Effector memory CD4-positive, alpha-beta T cell (primary cell): ENCODE results near the gene GDI2.
A peak's percentile ranks its signal among the peaks of the same experiment; 100 is the strongest.
"Not testable (repeated sequence)": the region's sequence is repeated elsewhere in the genome, so short reads cannot be mapped to it uniquely, and the experiment has no call there.

Experiments
- DNase-seq, 3 donors: peaks; one replicate each; pipeline ENCODE4 v3.0.0-alpha.2; 2020
- H3K27ac ChIP-seq: 2 replicates; pipeline ENCODE4 v1.7.0; 2013; ENCODE audit warnings: mild to moderate bottlenecking, low read length, moderate library complexity; ENCODE audit not compliant: insufficient read depth, poor library complexity, severe bottlenecking
- H3K27me3 ChIP-seq: replicated peaks from 2 replicates; pipeline ENCODE4 v1.7.0; 2013; ENCODE audit warnings: mild to moderate bottlenecking, low read length; ENCODE audit not compliant: insufficient read depth, control insufficient read depth, poor library complexity, severe bottlenecking
- H3K36me3 ChIP-seq: 2 replicates; pipeline ENCODE4 v1.7.0; 2013; ENCODE audit warnings: mild to moderate bottlenecking, low read length, moderate library complexity; ENCODE audit not compliant: control insufficient read depth, insufficient read depth
- H3K4me1 ChIP-seq: 2 replicates; pipeline ENCODE4 v1.7.0; 2013; ENCODE audit warnings: low read length, mild to moderate bottlenecking; ENCODE audit not compliant: control insufficient read depth, insufficient read depth, poor library complexity, severe bottlenecking
- H3K4me3 ChIP-seq: 2 replicates; pipeline ENCODE4 v1.7.0; 2013; ENCODE audit warnings: low read length, low read depth, mild to moderate bottlenecking; ENCODE audit not compliant: insufficient read depth, poor library complexity, severe bottlenecking
- H3K9me3 ChIP-seq: 2 replicates; pipeline ENCODE4 v1.7.0; 2013; ENCODE audit warnings: mild to moderate bottlenecking, low read length, moderate library complexity; ENCODE audit not compliant: control insufficient read depth

The GDI2 gene

GRCh38 chr10:5812283-5813090 lies 747 bp downstream of the GDI2 start:
- DNase-seq = peak; percentile 4 to 20 (median 9)
- no peaks in the 10 kb centered on the region for H3K9me3 ChIP-seq
- no peaks in the 10 kb centered on the region for H3K36me3 ChIP-seq
- no peaks in the 10 kb centered on the region for H3K27me3 ChIP-seq
- peaks cover 27% of the 10 kb centered on the region for H3K4me1 ChIP-seq
- peak overlapping the region; percentile 97 for H3K27ac ChIP-seq
- peak overlapping the region; percentile 99 for H3K4me3 ChIP-seq

GRCh38 chr10:5811387-5811821 lies 1.8 kb downstream of the GDI2 start:
- H3K27ac ChIP-seq = peak overlapping the region; percentile 27
- peaks cover 30% of the 10 kb centered on the region for H3K4me1 ChIP-seq
- H3K9me3 ChIP-seq = no peaks in the 10 kb centered on the region
- H3K4me3 ChIP-seq = peak overlapping the region; percentile 19
- no peak for DNase-seq
- H3K36me3 ChIP-seq = no peaks in the 10 kb centered on the region
- no peaks in the 10 kb centered on the region for H3K27me3 ChIP-seq

- Histone ChIP-seq H3K27ac (no peak overlapping the region), H3K36me3 (peaks cover 9% of the 10 kb centered on the region), H3K27me3 (no peaks in the 10 kb centered on the region), H3K9me3 (no peaks in the 10 kb centered on the region), H3K4me1 (peaks cover 30% of the 10 kb centered on the region), H3K4me3 (peak overlapping the region; percentile 19)
- DNase-seq = no peak
These were observed 3.0 kb downstream of the GDI2 start for GRCh38 chr10:5810225-5810624.

- peak overlapping the region; percentile 35 for H3K27ac ChIP-seq
- peak overlapping the region; percentile 19 for H3K4me3 ChIP-seq
- H3K9me3 ChIP-seq = no peaks in the 10 kb centered on the region
- peaks cover 11% of the 10 kb centered on the region for H3K36me3 ChIP-seq
- H3K4me1 ChIP-seq = peaks cover 24% of the 10 kb centered on the region
- H3K27me3 ChIP-seq = no peaks in the 10 kb centered on the region
- no peak for DNase-seq
These were observed 3.6 kb downstream of the GDI2 start for GRCh38 chr10:5809527-5810154.

GRCh38 chr10:5808783-5809392 lies 4.3 kb downstream of the GDI2 start:
- DNase-seq, H3K4me3 ChIP-seq, H3K27me3 ChIP-seq, H3K9me3 ChIP-seq: not testable (repeated sequence)
- peaks cover 11% of the 10 kb centered on the region for H3K36me3 ChIP-seq
- peaks cover 22% of the 10 kb centered on the region for H3K4me1 ChIP-seq
- peak overlapping the region; percentile 35 for H3K27ac ChIP-seq

- H3K4me1 ChIP-seq = peaks cover 22% of the 10 kb centered on the region
- H3K27me3 ChIP-seq = no peaks in the 10 kb centered on the region
- H3K4me3 ChIP-seq = no peak overlapping the region
- H3K9me3 ChIP-seq = no peaks in the 10 kb centered on the region
- peak overlapping the region; percentile 13 for H3K27ac ChIP-seq
- H3K36me3 ChIP-seq = peaks cover 11% of the 10 kb centered on the region
- DNase-seq = no peak
These were observed 6.5 kb downstream of the GDI2 start for GRCh38 chr10:5806745-5807144.

GRCh38 chr10:5805711-5806110 lies 7.5 kb downstream of the GDI2 start:
- Histone ChIP-seq H3K4me1 (peaks cover 21% of the 10 kb centered on the region), H3K36me3 (peaks cover 11% of the 10 kb centered on the region), H3K9me3 (no peaks in the 10 kb centered on the region), H3K27me3 (no peaks in the 10 kb centered on the region), H3K27ac (no peak overlapping the region), H3K4me3 (no peak overlapping the region)
- no peak for DNase-seq

- peaks cover 15% of the 10 kb centered on the region for H3K36me3 ChIP-seq
- no peak overlapping the region for H3K27ac ChIP-seq
- no peak overlapping the region for H3K4me3 ChIP-seq
- H3K27me3 ChIP-seq = no peaks in the 10 kb centered on the region
- no peak for DNase-seq
- H3K4me1 ChIP-seq = peaks cover 16% of the 10 kb centered on the region
- no peaks in the 10 kb centered on the region for H3K9me3 ChIP-seq
These were observed 8.0 kb downstream of the GDI2 start for GRCh38 chr10:5805260-5805659.

GRCh38 chr10:5804386-5804785 lies 8.8 kb downstream of the GDI2 start:
- Histone ChIP-seq H3K27me3 (no peaks in the 10 kb centered on the region), H3K36me3 (peaks cover 23% of the 10 kb centered on the region), H3K27ac (no peak overlapping the region), H3K9me3 (no peaks in the 10 kb centered on the region), H3K4me3 (no peak overlapping the region), H3K4me1 (peaks cover 15% of the 10 kb centered on the region)
- no peak for DNase-seq

- Histone ChIP-seq H3K27ac (no peak overlapping the region), H3K27me3 (no peaks in the 10 kb centered on the region), H3K4me3 (no peak overlapping the region), H3K4me1 (peaks cover 3% of the 10 kb centered on the region), H3K36me3 (peaks cover 37% of the 10 kb centered on the region), H3K9me3 (no peaks in the 10 kb centered on the region)
- no peak for DNase-seq
These were observed 12.5 kb downstream of the GDI2 start for GRCh38 chr10:5800782-5801181.
